ENCODE data around the gene HIVEP1.

Gene HIVEP1

GRCh38 chr6:12012038-12012557 is at the start of gene HIVEP1:
Gene HIVEP1 (plus strand): TSS chr6:12012312. CDS start chr6:12015629, 3,317 bp downstream.
- peak in 1 of 2 donors; percentile 38 for DNase-seq (ENCODE audit: low read depth in 2 of 2)

DNA sequence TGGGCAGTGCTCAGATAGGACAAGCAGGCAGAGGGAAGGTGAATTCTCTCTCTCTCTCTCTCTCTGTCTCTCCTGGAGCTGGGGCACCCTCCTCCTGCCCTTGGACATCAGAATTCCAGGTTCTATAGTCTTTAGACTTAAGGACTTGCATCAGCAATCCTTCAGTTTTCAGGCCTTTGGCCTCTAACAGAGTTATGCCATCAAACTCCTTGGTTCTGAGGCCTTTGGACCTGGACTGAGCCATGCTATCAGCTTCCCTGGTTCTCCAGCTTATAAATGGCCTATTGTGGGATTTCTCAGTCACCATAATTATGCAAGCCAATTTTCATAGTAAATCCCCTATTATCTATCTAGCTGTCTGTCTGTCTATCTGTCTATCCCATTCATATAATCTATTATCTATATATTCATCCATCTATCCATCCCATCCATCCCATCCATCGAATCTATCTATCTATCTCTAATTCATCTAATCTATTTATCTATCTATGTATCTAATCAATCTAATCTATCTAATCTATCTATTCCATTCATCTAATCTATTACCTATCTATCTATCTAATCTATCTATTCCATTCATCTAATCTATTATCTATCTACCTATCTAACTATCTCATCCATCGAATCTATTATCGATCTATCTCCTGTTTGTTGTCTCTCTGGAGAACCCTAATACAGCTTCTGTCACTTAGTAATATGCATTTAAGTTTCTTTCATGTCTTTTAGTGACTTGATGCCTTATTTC is 48.2 kb upstream of the HIVEP1 start:
- DNase-seq (ENCODE audit: low read depth in 2 of 2), result no peak

GRCh38 chr6:11964729-11965335 is 47.3 kb upstream of the HIVEP1 start:
- no peak for DNase-seq (ENCODE audit: low read depth in 2 of 2)

DNA sequence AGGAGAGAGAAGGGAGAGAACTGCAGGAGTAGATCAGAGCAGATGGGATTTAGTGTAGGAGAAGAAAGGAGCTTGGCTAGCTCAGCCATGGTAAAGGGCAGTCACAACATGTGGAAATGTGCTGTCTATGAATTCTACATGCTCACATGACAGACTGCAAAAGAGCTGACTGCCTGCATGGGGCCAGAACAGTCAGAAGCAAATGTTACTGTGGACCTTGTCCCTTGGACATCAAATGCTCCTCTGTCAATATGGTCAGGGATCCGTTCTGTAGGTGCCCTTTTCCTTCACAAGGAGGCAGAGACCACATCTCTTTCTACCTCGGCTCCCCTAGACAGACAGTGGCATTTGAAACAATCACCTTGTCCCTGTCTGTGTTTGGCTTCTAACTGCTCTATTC is 46.6 kb upstream of the HIVEP1 start:
- no peak for DNase-seq (ENCODE audit: low read depth in 2 of 2)

- DNase-seq (ENCODE audit: low read depth in 2 of 2), result no peak
Measured at GRCh38 chr6:11968241-11968806, 43.8 kb upstream of the HIVEP1 start.

GRCh38 chr6:11969092-11969491 is 43.0 kb upstream of the HIVEP1 start:
- DNase-seq (ENCODE audit: low read depth in 2 of 2), result no peak

DNA sequence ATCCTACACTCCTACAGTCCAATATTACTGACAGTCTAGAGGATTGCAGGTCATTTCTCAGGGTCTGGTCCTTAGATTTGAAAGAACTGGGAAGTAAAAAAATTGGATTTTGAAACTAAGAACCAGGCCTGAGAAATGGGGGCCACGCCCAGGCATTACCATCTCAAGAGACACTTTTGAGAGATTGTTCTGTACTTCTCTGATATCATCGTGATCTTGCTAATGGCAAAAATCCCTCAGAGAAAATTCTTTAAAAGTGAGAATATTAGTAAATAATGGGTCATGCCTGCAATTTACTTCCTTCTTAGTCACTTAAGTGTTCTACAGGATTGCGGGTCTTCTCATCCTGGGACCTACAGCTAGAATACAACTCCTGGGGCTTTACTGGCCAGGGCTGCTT is 42.0 kb upstream of the HIVEP1 start:
- DNase-seq (ENCODE audit: low read depth in 2 of 2), result no peak

DNA sequence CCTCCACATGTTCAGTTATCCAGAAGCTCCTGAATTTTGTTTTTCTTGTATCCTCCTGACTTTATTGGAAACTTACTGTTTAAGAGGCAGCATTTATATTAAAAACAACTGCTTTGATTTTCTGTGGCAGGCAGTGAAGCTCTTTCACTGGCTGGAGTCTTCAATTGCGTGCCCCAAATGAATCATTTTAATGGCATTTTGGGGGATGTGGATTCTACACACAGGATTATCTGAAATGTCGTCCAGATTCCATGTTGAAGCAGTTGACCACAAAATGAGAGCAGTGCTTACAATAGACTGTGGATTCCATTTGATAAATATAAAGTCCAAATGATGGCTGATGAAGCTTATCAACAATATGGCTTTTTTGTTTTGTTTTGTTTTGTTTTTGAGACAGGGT is 41.0 kb upstream of the HIVEP1 start:
- no peak for DNase-seq (ENCODE audit: low read depth in 2 of 2)

GRCh38 chr6:11972270-11972669 is 39.8 kb upstream of the HIVEP1 start:
- no peak for DNase-seq (ENCODE audit: low read depth in 2 of 2)

DNA sequence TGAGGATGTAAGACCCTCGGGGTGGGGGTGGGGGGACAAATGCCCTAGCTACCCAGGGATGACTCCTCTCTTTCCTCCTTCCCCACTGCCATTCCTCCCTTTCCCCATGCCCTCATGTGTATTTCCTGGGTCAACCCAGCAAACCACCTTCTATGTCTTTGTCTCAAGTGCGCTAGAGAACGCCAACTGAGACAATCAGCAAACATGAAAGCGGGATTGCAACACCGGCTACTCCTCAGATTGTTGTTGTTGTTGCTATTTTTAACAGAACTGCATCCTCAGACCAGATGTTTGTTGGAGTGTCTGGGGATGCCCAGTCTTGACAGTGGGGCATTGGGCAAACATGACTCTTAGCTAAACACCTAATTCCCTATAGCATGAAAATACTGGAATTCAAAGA is 39.3 kb upstream of the HIVEP1 start:
- DNase-seq (ENCODE audit: low read depth in 2 of 2), result no peak

DNA sequence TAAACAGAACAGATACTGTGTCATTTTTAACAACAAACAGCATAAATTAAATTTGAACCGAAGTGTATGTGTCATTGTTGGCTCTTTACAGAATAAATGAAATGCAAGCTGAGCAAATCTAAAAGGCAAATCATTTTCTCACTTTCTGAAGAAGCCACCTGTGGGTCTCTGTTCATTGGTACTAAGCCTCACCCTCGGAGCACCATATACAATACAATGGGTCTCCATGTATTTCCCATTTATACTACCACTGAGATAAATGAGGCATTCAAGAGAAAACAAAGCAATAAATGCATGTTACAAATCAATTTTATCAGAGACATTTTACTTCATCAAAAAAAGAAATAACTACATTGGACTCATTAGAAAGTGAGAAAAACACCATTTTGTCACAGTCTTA is 38.9 kb upstream of the HIVEP1 start:
- no peak for DNase-seq (ENCODE audit: low read depth in 2 of 2)

DNA sequence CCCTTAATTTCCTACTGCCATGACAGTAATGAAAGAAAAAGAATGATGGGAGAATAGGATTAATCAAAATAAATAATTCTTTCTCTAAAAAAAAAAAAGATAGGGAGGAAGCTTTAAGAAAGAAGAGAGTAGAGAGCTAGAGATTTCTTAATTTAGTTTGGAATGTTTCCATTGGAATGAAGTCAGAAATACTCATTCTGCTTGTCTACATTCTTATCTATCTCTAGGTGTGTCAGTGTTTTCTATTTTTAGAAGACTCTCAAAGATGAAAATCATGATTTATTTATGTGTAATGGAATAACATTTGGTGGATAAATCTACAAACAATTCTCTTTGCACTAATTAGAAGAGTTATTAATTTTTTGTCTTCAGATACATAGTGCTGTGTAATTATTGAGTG is 38.0 kb upstream of the HIVEP1 start:
- DNase-seq (ENCODE audit: low read depth in 2 of 2), result no peak

DNA sequence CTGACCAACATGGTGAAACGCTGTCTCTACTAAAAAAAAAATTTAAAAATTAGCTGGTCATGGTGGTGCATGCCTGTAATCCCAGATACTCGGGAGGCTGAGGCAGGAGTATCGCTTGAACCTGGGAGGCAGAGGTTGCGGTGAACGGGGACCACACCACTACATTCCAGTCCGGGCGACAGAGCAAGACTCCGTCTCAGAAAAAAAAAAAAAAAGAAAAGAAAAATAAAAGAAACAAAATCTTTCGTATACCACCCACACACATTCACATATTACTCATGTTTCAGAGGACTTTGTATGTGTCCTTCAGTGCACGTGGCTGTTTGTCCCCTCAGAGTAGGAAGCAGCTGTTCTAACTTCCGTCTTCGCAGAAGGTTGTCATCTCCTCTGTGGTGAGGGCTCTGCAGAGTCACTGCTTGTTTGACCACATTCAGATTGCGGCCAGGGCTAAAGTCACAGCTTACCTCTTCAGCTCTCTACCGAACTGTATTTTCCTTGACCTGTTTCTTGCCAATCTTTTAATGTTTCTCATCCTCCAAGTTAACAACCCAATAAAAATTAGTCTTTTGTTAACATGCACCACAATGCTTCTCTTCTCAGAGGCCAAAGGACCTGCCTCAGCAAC is 36.6 kb upstream of the HIVEP1 start:
- DNase-seq (ENCODE audit: low read depth in 2 of 2), result no peak

- DNase-seq (ENCODE audit: low read depth in 2 of 2), result no peak
Measured at GRCh38 chr6:11976489-11976888, 35.6 kb upstream of the HIVEP1 start.

DNA sequence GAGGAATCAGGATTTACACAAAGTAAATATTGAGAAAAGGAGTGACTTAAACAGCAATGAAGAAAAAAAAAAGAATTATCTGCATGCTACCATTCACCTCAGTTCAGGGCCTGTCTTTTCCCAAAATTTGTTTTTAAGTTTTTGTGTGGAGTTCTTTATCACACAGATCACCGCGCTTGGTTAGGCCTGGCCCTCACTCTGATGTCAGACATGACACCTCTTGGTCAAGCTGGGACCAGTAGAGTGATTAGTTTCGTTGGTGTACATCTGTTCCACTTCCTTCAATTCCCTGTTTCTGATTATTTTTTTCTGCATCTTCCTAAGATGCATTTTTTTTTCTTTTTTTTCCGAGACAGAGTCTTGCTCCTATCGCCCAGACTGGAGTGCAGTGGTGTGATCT is 34.9 kb upstream of the HIVEP1 start:
- DNase-seq (ENCODE audit: low read depth in 2 of 2), result no peak

GRCh38 chr6:11977738-11978137 is 34.4 kb upstream of the HIVEP1 start:
- DNase-seq (ENCODE audit: low read depth in 2 of 2), result no peak

DNA sequence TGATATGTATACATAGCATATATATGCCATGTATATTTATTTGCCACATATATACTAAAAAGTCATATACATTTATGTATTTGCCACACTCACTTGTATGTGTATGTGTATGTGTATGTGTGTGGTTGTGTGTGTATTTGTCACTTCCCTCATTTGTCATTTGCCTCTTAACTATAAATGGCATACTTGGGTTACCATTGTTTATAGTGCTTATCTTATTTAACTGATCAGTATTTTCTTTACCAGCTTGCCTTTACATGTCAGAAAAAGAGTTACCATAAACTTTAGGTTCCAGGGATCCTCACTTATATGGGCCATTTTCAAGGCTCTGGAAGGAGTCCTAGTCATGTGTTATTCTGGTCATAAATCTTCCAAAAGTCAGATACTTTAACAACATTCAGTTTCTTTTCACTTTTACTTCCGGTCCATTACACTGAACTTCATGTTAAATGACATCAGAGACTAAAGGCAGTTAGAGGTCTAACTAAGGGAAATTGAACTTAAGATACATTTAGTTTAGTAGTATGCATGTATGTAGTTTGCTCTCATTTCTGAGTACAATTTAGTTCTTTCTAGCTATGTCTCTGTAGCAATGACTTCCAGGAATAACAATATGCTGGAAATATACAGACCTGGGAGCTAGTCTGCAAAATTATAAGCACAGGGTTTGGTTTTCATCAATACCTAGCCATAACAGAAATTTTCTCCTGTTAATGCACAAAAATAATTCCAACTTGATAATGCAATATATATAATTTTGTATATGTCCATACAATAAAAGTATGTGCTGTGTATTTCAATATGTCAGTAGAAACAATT is 33.7 kb upstream of the HIVEP1 start:
- no peak for DNase-seq (ENCODE audit: low read depth in 2 of 2)

DNA sequence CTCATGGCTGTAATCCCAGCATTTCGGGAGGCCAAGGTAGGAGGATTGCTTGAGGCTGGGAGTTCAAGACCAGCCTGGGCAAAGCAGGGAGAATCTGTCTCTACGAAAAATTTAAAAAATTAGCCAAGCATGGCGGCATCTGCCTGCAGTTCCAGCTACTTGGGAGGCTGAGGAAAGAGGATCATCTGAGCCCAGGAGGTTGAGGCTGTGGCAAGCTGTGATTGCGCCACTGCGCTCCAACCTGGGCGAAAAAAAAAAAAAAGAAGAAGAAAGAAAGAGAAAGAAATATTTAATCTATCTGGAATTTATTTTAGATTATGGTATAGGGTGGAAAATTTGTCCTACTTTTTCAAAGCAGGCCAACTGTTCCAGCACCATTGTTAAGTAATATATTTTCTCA is 32.2 kb upstream of the HIVEP1 start:
- no peak for DNase-seq (ENCODE audit: low read depth in 2 of 2)

- no peak for DNase-seq (ENCODE audit: low read depth in 2 of 2)
Measured at GRCh38 chr6:11983306-11983705, 28.8 kb upstream of the HIVEP1 start.

- DNase-seq (ENCODE audit: low read depth in 2 of 2), result no peak
Measured at GRCh38 chr6:11987386-11987785, 24.7 kb upstream of the HIVEP1 start.

- DNase-seq (ENCODE audit: low read depth in 2 of 2), result no peak
Measured at GRCh38 chr6:11989386-11989785, 22.7 kb upstream of the HIVEP1 start.

GRCh38 chr6:11992086-11992485 is 20.0 kb upstream of the HIVEP1 start:
- DNase-seq (ENCODE audit: low read depth in 2 of 2), result no peak

Data from stimulated activated CD4-positive, alpha-beta T cell treated with anti-CD3 and anti-CD28 coated beads, Interleukin-1b, Interleukin-23, amount 100 ng/mL, for 4 hours (primary cell).